ENCODE data around the gene ACSS3. TPM values are rescaled to one million over a fixed set of nuclear protein-coding genes. Genes with fewer than 3 reads are reported as not detected.

The ACSS3 gene
- total and polyA plus RNA-seq, 5 donors from 2014 or later: not detected

DNA sequence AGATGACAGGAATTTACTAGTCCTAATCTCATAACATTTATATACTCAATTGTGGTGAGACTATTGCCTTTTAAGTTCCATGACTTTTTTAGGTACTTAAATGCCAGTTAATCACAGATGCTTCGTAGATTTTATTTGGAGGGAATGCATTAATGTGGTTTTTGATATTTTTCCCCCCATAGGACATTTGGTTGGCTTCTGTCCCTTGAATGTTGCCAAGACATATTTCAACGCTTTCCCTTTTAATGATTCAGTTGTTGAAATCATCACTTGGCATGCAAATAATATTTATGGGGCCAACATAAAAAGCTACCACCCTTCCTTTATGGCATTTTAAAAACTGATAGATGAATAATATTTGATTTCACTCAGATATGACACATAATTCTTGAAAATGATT is 172.1 kb downstream of the ACSS3 start:
- no peak overlapping the region for H3K27ac ChIP-seq (ENCODE audit: insufficient read depth, low read length, poor library complexity, severe bottlenecking)
- Mint-ChIP-seq H3K36me3 (no peaks in the 10 kb centered on the region), H3K9me3 (peaks cover 0 to 14% (median 2%) of the 10 kb centered on the region in 7 donors), H3K4me1 (no peaks in the 10 kb centered on the region), H3K4me3 (no peak overlapping the region), H3K27me3 (no peaks in the 10 kb centered on the region), H3K27ac (no peak overlapping the region)
- no peak overlapping the region for H3K4me3 ChIP-seq (ENCODE audit: low read depth, low read length)
- DNase-seq (no peak), ATAC-seq (ENCODE audit: low read depth in 2 of 2) (no peak)
- H3K4me1 ChIP-seq (ENCODE audit: control insufficient read depth, insufficient read depth, low read length, poor library complexity, severe bottlenecking): no peaks in the 10 kb centered on the region
- H3K27me3 ChIP-seq (ENCODE audit: control insufficient read depth, insufficient read depth, low read length): no peaks in the 10 kb centered on the region
- H3K36me3 ChIP-seq (ENCODE audit: control insufficient read depth, insufficient read depth, low read length): no peaks in the 10 kb centered on the region
- H3K9me3 ChIP-seq (ENCODE audit: control insufficient read depth in 2 of 2, low read length in 2 of 2): no peaks in the 10 kb centered on the region

DNA sequence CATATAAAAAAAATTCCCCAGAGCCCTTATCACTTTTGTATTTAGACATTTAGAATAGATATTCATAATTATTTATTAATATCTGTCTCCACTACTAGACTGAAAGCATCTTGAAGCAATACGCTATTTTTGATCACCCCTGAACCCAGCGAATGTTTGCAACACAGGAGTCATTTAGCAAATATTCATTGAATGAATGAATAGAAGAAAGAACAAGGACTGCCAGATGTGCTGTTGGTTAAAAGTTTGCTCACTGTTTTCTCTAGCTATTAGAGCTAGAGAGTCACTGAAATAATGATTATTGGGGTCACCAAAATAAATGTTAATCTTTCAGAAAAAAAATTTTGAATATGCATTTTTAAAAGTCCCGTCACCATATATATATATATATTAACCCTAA is 174.3 kb downstream of the ACSS3 start:
- Histone ChIP-seq H3K36me3 (ENCODE audit: control insufficient read depth, insufficient read depth, low read length) (no peaks in the 10 kb centered on the region), H3K27me3 (ENCODE audit: control insufficient read depth, insufficient read depth, low read length) (no peaks in the 10 kb centered on the region), H3K4me3 (ENCODE audit: low read depth, low read length) (no peak overlapping the region), H3K4me1 (ENCODE audit: control insufficient read depth, insufficient read depth, low read length, poor library complexity, severe bottlenecking) (no peaks in the 10 kb centered on the region), H3K27ac (ENCODE audit: insufficient read depth, low read length, poor library complexity, severe bottlenecking) (no peak overlapping the region), H3K9me3 (ENCODE audit: control insufficient read depth in 2 of 2, low read length in 2 of 2) (no peaks in the 10 kb centered on the region)
- DNase-seq (no peak), ATAC-seq (ENCODE audit: low read depth in 2 of 2) (no peak)
- Mint-ChIP-seq H3K4me1 (no peaks in the 10 kb centered on the region), H3K9me3 (peaks cover 0 to 13% (median 1%) of the 10 kb centered on the region in 7 donors), H3K27me3 (no peaks in the 10 kb centered on the region), H3K27ac (no peak overlapping the region), H3K36me3 (no peaks in the 10 kb centered on the region), H3K4me3 (no peak overlapping the region)

DNA sequence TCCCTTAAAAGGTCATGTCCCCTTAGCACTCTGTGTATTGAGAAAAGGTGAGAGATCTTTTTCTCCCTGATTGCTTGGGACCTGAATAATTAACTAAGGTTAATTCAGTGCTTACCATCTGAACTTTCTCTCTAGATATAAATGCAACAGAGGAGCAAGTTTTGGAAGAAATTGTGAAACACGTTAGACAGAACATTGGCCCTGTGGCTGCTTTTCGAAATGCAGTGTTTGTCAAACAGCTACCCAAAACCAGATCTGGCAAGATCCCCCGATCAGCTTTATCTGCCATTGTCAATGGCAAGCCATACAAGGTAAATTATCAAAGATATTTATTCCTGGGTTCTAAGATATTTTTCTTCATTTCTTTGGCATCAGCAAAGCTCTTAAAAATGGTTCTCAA is 175.5 kb downstream of the ACSS3 start:
- H3K4me3 Mint-ChIP-seq: no peak overlapping the region
- no peak for ATAC-seq (ENCODE audit: low read depth in 2 of 2)
- H3K4me3 ChIP-seq (ENCODE audit: low read depth, low read length): no peak overlapping the region

DNA sequence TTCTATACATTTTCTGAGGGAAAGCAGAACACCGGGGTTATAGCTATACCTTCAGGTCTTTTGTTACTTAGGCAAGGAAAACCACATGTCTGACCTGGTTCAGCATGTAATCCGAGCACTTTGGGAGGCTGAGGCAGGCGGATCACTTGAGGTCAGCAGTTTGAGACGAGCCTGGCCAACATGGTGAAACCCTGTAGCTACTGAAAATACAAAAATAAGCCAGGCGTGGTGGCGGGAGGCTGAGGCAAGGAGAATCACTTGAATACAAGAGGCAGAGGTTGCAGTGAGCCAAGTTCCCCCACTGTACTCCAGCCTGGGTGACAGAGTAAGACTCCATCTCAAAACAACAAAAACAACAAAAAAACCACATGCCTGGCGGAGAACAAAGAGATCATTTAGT is 177.6 kb downstream of the ACSS3 start:
- no peak overlapping the region for H3K27ac ChIP-seq (ENCODE audit: insufficient read depth, low read length, poor library complexity, severe bottlenecking)

More for the DNA sequence above, 175.5 kb downstream of the ACSS3 start:
- no peak for DNase-seq
- Histone ChIP-seq H3K27ac (ENCODE audit: insufficient read depth, low read length, poor library complexity, severe bottlenecking) (no peak overlapping the region), H3K36me3 (ENCODE audit: control insufficient read depth, insufficient read depth, low read length) (no peaks in the 10 kb centered on the region), H3K9me3 (ENCODE audit: control insufficient read depth in 2 of 2, low read length in 2 of 2) (no peaks in the 10 kb centered on the region), H3K27me3 (ENCODE audit: control insufficient read depth, insufficient read depth, low read length) (no peaks in the 10 kb centered on the region), H3K4me1 (ENCODE audit: control insufficient read depth, insufficient read depth, low read length, poor library complexity, severe bottlenecking) (no peaks in the 10 kb centered on the region)
- Mint-ChIP-seq H3K9me3 (peaks cover 0 to 13% (median under 1%) of the 10 kb centered on the region in 7 donors), H3K27ac (no peak overlapping the region), H3K27me3 (no peaks in the 10 kb centered on the region), H3K36me3 (no peaks in the 10 kb centered on the region), H3K4me1 (no peaks in the 10 kb centered on the region)

DNA sequence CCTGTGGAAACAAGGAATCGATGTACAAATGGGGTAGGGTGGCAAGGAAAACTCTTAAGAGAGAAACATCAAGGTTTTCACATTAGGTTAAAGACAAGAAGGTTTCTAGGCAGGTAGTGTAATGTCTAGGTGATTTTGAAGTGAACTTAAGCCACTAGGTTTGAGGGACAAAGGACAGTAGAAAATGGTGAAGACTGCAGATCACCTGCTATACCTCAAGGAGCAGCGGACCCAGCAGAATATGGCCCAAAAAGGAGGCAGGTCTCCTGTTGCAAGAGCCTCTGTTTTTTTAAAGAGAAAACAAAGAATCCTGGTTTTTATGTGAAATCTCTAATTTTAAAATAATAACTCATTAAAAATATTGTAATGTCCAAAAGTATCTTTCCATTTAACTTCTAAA is 178.1 kb downstream of the ACSS3 start:
- H3K27ac Mint-ChIP-seq: no peak overlapping the region
- H3K36me3 Mint-ChIP-seq: no peaks in the 10 kb centered on the region
- Histone ChIP-seq H3K9me3 (ENCODE audit: control insufficient read depth in 2 of 2, low read length in 2 of 2) (no peaks in the 10 kb centered on the region), H3K27ac (ENCODE audit: insufficient read depth, low read length, poor library complexity, severe bottlenecking) (no peak overlapping the region), H3K36me3 (ENCODE audit: control insufficient read depth, insufficient read depth, low read length) (no peaks in the 10 kb centered on the region), H3K4me3 (ENCODE audit: low read depth, low read length) (no peak overlapping the region), H3K27me3 (ENCODE audit: control insufficient read depth, insufficient read depth, low read length) (no peaks in the 10 kb centered on the region), H3K4me1 (ENCODE audit: control insufficient read depth, insufficient read depth, low read length, poor library complexity, severe bottlenecking) (no peaks in the 10 kb centered on the region)
- peaks cover 0 to 9% (median 0%) of the 10 kb centered on the region in 7 donors for H3K9me3 Mint-ChIP-seq
- no peak for ATAC-seq (ENCODE audit: low read depth in 2 of 2)
- H3K4me3 Mint-ChIP-seq: no peak overlapping the region
- DNase-seq: no peak
- H3K27me3 Mint-ChIP-seq: no peaks in the 10 kb centered on the region
- H3K4me1 Mint-ChIP-seq: no peaks in the 10 kb centered on the region

More for the DNA sequence above, 177.6 kb downstream of the ACSS3 start:
- Histone ChIP-seq H3K9me3 (ENCODE audit: control insufficient read depth in 2 of 2, low read length in 2 of 2) (no peaks in the 10 kb centered on the region), H3K4me3 (ENCODE audit: low read depth, low read length) (no peak overlapping the region), H3K4me1 (ENCODE audit: control insufficient read depth, insufficient read depth, low read length, poor library complexity, severe bottlenecking) (no peaks in the 10 kb centered on the region), H3K27me3 (ENCODE audit: control insufficient read depth, insufficient read depth, low read length) (no peaks in the 10 kb centered on the region), H3K36me3 (ENCODE audit: control insufficient read depth, insufficient read depth, low read length) (no peaks in the 10 kb centered on the region)
- H3K27me3 Mint-ChIP-seq: no peaks in the 10 kb centered on the region
- peaks cover 0 to 13% (median 0%) of the 10 kb centered on the region in 7 donors for H3K9me3 Mint-ChIP-seq
- no peaks in the 10 kb centered on the region for H3K4me1 Mint-ChIP-seq
- no peak overlapping the region for H3K4me3 Mint-ChIP-seq
- ATAC-seq (ENCODE audit: low read depth in 2 of 2) (no peak), DNase-seq (no peak)
- no peaks in the 10 kb centered on the region for H3K36me3 Mint-ChIP-seq
- H3K27ac Mint-ChIP-seq: no peak overlapping the region

DNA sequence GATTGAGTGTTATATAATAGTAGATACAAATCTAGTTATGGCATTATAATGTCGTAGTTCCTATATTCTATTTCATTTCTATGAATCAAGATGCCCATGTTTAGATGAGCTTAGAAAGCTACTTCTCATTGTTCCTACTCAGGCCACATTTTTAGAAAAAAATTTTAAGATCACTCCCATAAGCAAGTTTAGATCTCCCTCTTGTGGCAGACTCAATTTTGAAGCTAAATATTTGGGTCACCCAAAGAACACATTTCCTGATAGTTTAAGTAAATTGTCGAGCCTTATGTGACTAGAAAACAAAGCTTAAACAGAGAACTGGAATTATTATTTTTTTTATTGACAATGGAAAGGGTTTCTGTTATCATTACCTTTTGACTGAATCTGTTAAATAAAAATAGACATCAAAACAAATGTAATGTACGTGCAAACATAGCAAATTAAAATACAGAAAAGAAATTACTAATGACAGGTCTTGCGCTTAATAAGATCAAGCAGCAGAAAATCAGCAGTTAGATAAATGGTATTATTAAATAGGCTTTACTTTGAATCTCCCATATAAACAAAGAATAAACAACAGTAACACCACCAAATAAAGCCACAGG is 180.2 kb downstream of the ACSS3 start:
- H3K4me1 Mint-ChIP-seq: no peaks in the 10 kb centered on the region
- Histone ChIP-seq H3K27me3 (ENCODE audit: control insufficient read depth, insufficient read depth, low read length) (no peaks in the 10 kb centered on the region), H3K27ac (ENCODE audit: insufficient read depth, low read length, poor library complexity, severe bottlenecking) (no peak overlapping the region), H3K9me3 (ENCODE audit: control insufficient read depth in 2 of 2, low read length in 2 of 2) (no peaks in the 10 kb centered on the region), H3K4me1 (ENCODE audit: control insufficient read depth, insufficient read depth, low read length, poor library complexity, severe bottlenecking) (no peaks in the 10 kb centered on the region), H3K4me3 (ENCODE audit: low read depth, low read length) (no peak overlapping the region), H3K36me3 (ENCODE audit: control insufficient read depth, insufficient read depth, low read length) (no peaks in the 10 kb centered on the region)
- H3K9me3 Mint-ChIP-seq: peaks cover 0 to 2% (median 0%) of the 10 kb centered on the region in 7 donors
- no peak overlapping the region for H3K4me3 Mint-ChIP-seq
- H3K36me3 Mint-ChIP-seq: no peaks in the 10 kb centered on the region
- ATAC-seq (ENCODE audit: low read depth in 2 of 2): no peak
- H3K27ac Mint-ChIP-seq: no peak overlapping the region
- no peaks in the 10 kb centered on the region for H3K27me3 Mint-ChIP-seq
- DNase-seq: no peak

DNA sequence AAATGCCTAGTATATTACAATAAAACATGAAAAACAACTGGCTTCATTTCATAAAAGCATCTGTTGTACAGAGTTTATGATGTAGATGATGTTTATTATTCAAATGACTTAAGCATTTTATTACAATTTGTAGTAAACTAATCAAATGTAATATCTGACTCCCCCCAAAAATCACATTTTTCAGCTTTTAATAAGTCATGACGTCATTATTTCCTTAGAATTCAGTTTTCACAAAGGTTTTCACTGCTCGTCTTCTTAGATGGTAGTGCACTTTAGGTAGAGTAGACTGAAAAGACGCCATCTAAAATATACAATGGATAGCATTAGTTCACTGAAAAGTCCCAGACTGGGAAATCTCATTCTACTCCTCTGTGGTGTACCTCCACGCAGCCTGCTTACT is 181.5 kb downstream of the ACSS3 start:
- ATAC-seq (ENCODE audit: low read depth in 2 of 2): no peak
- no peaks in the 10 kb centered on the region for H3K27me3 Mint-ChIP-seq
- no peaks in the 10 kb centered on the region for H3K36me3 ChIP-seq (ENCODE audit: control insufficient read depth, insufficient read depth, low read length)

DNA sequence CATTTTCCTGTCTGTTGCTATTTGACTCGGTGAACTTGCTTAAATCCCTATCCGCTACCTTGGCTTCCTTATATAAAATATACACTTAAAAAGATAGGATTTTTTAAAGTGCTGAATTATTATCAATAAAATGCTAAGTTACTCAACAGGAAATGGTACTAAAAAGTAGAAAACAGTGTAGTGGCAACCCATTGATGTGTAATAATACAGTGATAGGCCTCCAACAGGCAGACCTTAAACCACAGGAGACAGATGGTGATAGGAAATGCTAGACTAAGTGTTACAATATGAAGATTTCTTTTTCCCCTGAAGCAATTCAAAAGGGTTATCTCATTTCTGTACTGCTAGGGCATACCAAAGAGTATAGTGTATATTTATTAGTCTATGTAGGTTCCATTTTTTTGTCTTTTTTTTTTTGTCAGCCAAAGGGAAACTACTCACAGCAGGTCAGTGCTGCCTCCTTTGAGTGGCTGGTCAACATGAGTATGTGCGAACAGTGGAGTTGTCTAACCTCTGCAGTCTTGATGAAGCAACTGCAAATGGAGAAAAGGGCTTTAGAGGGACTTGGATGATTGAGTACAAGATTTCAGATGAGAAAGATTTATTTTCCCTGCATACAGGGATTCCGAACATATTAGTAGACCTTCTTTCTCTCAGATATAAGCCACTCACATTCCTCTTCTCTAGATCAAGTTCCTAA is 183.8 kb downstream of the ACSS3 start:
- H3K27ac ChIP-seq (ENCODE audit: insufficient read depth, low read length, poor library complexity, severe bottlenecking): no peak overlapping the region
- no peaks in the 10 kb centered on the region for H3K36me3 ChIP-seq (ENCODE audit: control insufficient read depth, insufficient read depth, low read length)
- H3K9me3 ChIP-seq (ENCODE audit: control insufficient read depth in 2 of 2, low read length in 2 of 2): no peaks in the 10 kb centered on the region
- no peak overlapping the region for H3K27ac Mint-ChIP-seq
- H3K4me1 ChIP-seq (ENCODE audit: control insufficient read depth, insufficient read depth, low read length, poor library complexity, severe bottlenecking): no peaks in the 10 kb centered on the region
- no peak overlapping the region for H3K4me3 ChIP-seq (ENCODE audit: low read depth, low read length)
- DNase-seq: no peak
- peaks cover 0 to 4% (median 0%) of the 10 kb centered on the region in 7 donors for H3K9me3 Mint-ChIP-seq
- H3K27me3 ChIP-seq (ENCODE audit: control insufficient read depth, insufficient read depth, low read length): no peaks in the 10 kb centered on the region
- H3K27me3 Mint-ChIP-seq: no peaks in the 10 kb centered on the region
- no peak overlapping the region for H3K4me3 Mint-ChIP-seq
- no peaks in the 10 kb centered on the region for H3K4me1 Mint-ChIP-seq
- H3K36me3 Mint-ChIP-seq: no peaks in the 10 kb centered on the region
- ATAC-seq (ENCODE audit: low read depth in 2 of 2): no peak

More for the DNA sequence above, 181.5 kb downstream of the ACSS3 start:
- H3K36me3 Mint-ChIP-seq: no peaks in the 10 kb centered on the region
- no peak overlapping the region for H3K27ac Mint-ChIP-seq
- peaks cover 0 to 4% (median 0%) of the 10 kb centered on the region in 7 donors for H3K9me3 Mint-ChIP-seq
- no peaks in the 10 kb centered on the region for H3K9me3 ChIP-seq (ENCODE audit: control insufficient read depth in 2 of 2, low read length in 2 of 2)
- H3K4me1 ChIP-seq (ENCODE audit: control insufficient read depth, insufficient read depth, low read length, poor library complexity, severe bottlenecking): no peaks in the 10 kb centered on the region
- H3K27me3 ChIP-seq (ENCODE audit: control insufficient read depth, insufficient read depth, low read length): no peaks in the 10 kb centered on the region
- H3K4me3 Mint-ChIP-seq: no peak overlapping the region
- no peak overlapping the region for H3K4me3 ChIP-seq (ENCODE audit: low read depth, low read length)
- DNase-seq: no peak
- no peaks in the 10 kb centered on the region for H3K4me1 Mint-ChIP-seq
- no peak overlapping the region for H3K27ac ChIP-seq (ENCODE audit: insufficient read depth, low read length, poor library complexity, severe bottlenecking)

Measured in CD4-positive, CD25-positive, alpha-beta regulatory T cell (primary cell).